ENCODE data around the gene MAP3K9. TPM values are rescaled to one million over a fixed set of nuclear protein-coding genes. Genes with fewer than 3 reads are reported as not detected.

MAP3K9 gene
- total and polyA plus RNA-seq, 8 donors = 0.46 to 11.0 (median 7.1) TPM

- no peaks in the 10 kb centered on the region for H3K9me3 ChIP-seq
- peak overlapping the region in 3 of 4 donors; percentile 48 to 77 (median 64) for H3K4me3 ChIP-seq
- H3K27ac ChIP-seq = no peak overlapping the region
- no peaks in the 10 kb centered on the region for H3K36me3 ChIP-seq
- WGBS, 5 donors = 44 to 69% (median 68%) methylated on average over 4 of the region's 4 CpGs
- intact Hi-C loops (cut with DNase I; ENCODE audit: low total_unique reads) = loop anchor here (10.0 kb wide), 2 partner anchors 152 to 188 kb away; no protein-coding TSS in a partner anchor
- H3K27me3 ChIP-seq = peaks cover 0 to 37% (median 0%) of the 10 kb centered on the region in 3 donors
- TF ChIP-seq POLR2AphosphoS5 (IDR thresholded peaks at IDR 0.05) (no peak), CTCF (IDR thresholded peaks at IDR 0.05) (no peak), POLR2A (IDR thresholded peaks at IDR 0.05) (no peak), EP300 (IDR thresholded peaks at IDR 0.05) (no peak)
- DNase-seq = no peak
- H3K4me1 ChIP-seq = peaks cover 10 to 18% (median 15%) of the 10 kb centered on the region in 4 donors
These were observed 14.0 kb upstream of the MAP3K9 start for GRCh38 chr14:70823281-70823680.

DNA sequence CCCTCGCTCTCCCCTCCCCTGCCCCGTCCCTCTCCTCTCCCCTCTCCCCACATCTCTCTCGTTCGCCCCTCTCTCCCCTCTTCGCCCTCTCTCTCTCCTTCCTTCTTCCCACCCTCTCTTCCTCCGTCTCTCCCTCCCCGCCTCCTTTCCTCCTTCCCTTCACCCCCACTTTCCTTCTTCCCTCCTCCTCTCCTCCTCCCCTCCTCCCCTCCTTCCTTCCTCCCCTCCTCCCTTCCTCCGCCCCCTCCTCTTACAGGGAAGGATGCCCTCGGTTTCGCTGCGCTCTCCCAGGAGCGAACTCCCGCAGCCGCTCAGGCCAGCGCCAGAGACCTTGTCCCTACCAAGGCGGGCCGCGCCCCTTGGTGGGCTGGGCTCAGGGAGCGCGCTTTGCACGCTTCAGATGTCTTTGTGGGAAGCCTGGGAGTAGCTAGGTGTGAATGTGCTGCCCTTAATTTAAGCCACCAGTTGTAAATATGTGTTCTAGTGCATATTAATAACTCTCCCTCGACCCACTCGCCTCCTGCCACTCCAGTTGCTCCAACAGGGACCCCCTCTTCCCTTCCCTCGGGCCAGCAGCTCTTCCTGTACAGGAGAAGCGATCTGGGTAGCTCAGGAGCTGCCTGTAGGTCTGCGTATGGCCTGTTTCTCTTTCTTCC lies 13.3 kb upstream of the MAP3K9 start:
- WGBS, 5 donors = 7 to 8% (median 8%) methylated on average over 21 to 26 of the region's 26 CpGs

DNA sequence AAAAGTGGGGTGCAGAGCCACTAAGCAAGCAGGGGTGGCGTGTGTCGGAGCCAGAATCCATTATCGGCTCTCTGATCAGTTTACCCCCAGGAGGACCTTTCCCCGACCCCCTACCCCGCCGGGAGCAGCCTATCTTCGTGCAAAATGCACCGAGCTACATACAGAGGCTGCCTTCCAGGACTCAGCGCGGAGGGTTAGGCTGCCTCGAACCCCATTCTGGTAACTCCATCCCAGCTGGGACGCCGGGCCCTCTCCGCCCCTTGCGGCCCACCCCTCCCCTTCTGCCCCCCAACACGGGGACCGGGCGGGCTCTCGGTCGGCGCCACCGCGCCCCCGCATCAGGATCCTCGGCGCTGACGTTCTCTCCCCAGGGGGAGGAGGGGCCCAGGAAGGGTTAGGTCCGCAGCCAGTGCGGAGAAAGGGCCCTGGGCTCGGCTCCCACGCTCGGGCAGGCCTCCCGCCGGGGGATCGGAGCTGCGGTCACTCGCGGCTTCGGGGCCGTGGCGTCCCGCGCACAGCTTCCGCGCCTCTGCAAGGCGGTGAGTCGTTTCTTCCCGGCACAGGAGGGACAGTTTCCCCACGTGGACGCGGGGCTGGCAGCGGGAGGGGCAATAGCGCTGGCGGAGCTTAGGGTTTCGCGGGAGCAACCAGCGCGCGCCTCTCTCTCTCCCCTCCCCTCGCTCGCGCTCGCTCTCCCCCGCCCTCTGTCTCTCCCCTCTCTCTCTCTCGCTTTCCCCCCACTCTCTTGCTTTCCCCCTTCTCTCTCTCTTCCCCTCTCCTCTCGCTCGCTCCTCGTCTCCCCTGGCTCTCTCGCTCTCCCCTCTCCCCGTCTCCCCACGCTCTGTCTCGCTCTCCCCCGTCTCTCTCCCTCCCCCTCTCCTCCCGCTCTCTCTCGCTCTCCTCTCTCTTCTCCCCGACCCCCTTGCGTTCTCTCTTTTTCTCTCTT lies 12.5 kb upstream of the MAP3K9 start:
- H3K9me3 ChIP-seq = no peaks in the 10 kb centered on the region
- TF ChIP-seq POLR2AphosphoS5 (IDR thresholded peaks at IDR 0.05) (peak in 2 of 3 donors; percentile 36 to 68), CTCF (IDR thresholded peaks at IDR 0.05) (no peak)
- 1 to 2% (median 1%) methylated on average over 46 to 77 of the region's 77 CpGs for WGBS, 5 donors
- DNase-seq = peak; percentile 56 to 82
- intact Hi-C loops (cut with DNase I; ENCODE audit: low total_unique reads) = loop anchor here (10.0 kb wide), 2 partner anchors 153 to 187 kb away; no protein-coding TSS in a partner anchor
- peak overlapping the region in 4 of 5 donors; percentile 38 to 51 (median 46) for H3K27ac ChIP-seq
- peaks cover 13 to 30% (median 26%) of the 10 kb centered on the region in 4 donors for H3K4me1 ChIP-seq
- H3K36me3 ChIP-seq = no peaks in the 10 kb centered on the region
- H3K27me3 ChIP-seq = peaks cover 0 to 37% (median 0%) of the 10 kb centered on the region in 3 donors
- H3K4me3 ChIP-seq = peak overlapping the region; percentile 48 to 77 (median 66)

More for the DNA sequence above, 13.3 kb upstream of the MAP3K9 start:
- peak overlapping the region; percentile 48 to 77 (median 66) for H3K4me3 ChIP-seq
- H3K27ac ChIP-seq = peak overlapping the region in 3 of 5 donors; percentile 44 to 51 (median 49)
- peak; percentile 41 to 79 for DNase-seq
- no peaks in the 10 kb centered on the region for H3K9me3 ChIP-seq
- no peak for TF ChIP-seq CTCF (IDR thresholded peaks at IDR 0.05)
- TF ChIP-seq POLR2AphosphoS5 (IDR thresholded peaks at IDR 0.05) = no peak
- no peak for TF ChIP-seq POLR2A (IDR thresholded peaks at IDR 0.05)
- no peak for TF ChIP-seq EP300 (IDR thresholded peaks at IDR 0.05)
- no peaks in the 10 kb centered on the region for H3K36me3 ChIP-seq
- intact Hi-C loops (cut with DNase I; ENCODE audit: low total_unique reads) = loop anchor here (10.0 kb wide), 2 partner anchors 152 to 188 kb away; no protein-coding TSS in a partner anchor
- peaks cover 10 to 24% (median 20%) of the 10 kb centered on the region in 4 donors for H3K4me1 ChIP-seq
- peaks cover 0 to 37% (median 0%) of the 10 kb centered on the region in 3 donors for H3K27me3 ChIP-seq

GRCh38 chr14:70816525-70816924 lies 7.2 kb upstream of the MAP3K9 start:
- Histone ChIP-seq H3K9me3 (no peaks in the 10 kb centered on the region), H3K27me3 (peaks cover 0 to 17% (median 0%) of the 10 kb centered on the region in 3 donors), H3K4me3 (no peak overlapping the region), H3K36me3 (no peaks in the 10 kb centered on the region), H3K27ac (no peak overlapping the region), H3K4me1 (peaks cover 6 to 24% (median 15%) of the 10 kb centered on the region in 4 donors)
- WGBS, 5 donors = 66 to 78% (median 72%) methylated on average over 8 of the region's 8 CpGs
- intact Hi-C loops (cut with DNase I; ENCODE audit: low total_unique reads) = no loop called here
- TF ChIP-seq EP300 (IDR thresholded peaks at IDR 0.05) (no peak), POLR2AphosphoS5 (IDR thresholded peaks at IDR 0.05) (no peak), POLR2A (IDR thresholded peaks at IDR 0.05) (no peak), CTCF (IDR thresholded peaks at IDR 0.05) (no peak)
- no peak for DNase-seq

All from stomach (tissue), 9 donors.